Subcutaneous adipose tissue (tissue), 4 donors: Measurements from ENCODE around the gene IPCEF1. TPM values are rescaled to one million over a fixed set of nuclear protein-coding genes. Genes with fewer than 3 reads are reported as not detected.

Experiments
- total RNA-seq, 4 donors: library from RNA; depleted of rRNA; stranded (reverse); fragments of >200 nt; gene quantifications; one replicate each; pipeline ENCODE4 v1.1.0, GENCODE V29; 2016
- TF ChIP-seq, protein P1 (sequence below): fragments of 450-650 bp; IDR thresholded peaks from one replicate; pipeline ENCODE4 v1.5.1; 2016; ENCODE audit warnings: low read depth, mild to moderate bottlenecking, control low read depth, antibody characterized with exemption, moderate library complexity

IPCEF1 gene
- total RNA-seq, 4 donors from 2014 or later, result 0.82 to 2.9 (median 1.5) TPM

DNA sequence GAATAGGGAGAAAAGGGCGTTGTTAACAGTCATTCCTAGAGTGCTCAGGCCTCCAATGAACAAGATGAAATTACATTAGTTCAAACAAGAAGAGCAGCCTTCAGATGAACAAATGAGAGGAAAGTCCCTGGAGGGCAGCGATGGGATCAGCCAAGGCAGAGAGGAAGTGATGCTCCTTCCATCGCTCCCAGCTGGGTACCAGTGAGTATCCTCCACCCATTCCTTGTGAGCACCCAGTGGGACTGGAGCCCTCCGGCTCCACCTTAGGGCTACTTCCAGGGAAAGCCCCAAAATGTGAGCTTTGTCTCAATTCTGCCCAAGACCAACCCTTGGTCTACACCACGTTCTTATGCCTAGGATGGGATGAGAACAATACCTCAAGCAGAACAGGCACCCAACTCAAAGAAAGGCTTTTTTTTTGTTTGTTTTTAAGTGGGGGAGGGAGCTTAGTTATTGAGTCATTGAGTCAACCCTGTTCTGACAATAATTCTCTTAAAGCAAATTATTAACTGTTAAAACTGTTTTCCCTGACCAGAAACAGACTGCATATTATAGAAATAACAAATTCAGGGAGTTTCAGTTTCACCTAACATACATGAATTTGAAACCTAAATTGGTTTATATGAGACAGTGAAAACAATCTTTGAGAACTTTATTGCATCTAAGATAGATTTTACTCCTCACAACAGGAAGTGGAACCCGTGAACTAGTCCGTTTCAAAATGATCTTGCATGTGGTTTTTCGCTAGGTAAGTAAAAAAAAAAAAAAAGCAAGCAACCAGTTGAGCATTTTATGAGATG is 106.9 kb downstream of the IPCEF1 start:
- TF ChIP-seq, protein P1, sequence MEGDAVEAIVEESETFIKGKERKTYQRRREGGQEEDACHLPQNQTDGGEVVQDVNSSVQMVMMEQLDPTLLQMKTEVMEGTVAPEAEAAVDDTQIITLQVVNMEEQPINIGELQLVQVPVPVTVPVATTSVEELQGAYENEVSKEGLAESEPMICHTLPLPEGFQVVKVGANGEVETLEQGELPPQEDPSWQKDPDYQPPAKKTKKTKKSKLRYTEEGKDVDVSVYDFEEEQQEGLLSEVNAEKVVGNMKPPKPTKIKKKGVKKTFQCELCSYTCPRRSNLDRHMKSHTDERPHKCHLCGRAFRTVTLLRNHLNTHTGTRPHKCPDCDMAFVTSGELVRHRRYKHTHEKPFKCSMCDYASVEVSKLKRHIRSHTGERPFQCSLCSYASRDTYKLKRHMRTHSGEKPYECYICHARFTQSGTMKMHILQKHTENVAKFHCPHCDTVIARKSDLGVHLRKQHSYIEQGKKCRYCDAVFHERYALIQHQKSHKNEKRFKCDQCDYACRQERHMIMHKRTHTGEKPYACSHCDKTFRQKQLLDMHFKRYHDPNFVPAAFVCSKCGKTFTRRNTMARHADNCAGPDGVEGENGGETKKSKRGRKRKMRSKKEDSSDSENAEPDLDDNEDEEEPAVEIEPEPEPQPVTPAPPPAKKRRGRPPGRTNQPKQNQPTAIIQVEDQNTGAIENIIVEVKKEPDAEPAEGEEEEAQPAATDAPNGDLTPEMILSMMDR, result no peak

DNA sequence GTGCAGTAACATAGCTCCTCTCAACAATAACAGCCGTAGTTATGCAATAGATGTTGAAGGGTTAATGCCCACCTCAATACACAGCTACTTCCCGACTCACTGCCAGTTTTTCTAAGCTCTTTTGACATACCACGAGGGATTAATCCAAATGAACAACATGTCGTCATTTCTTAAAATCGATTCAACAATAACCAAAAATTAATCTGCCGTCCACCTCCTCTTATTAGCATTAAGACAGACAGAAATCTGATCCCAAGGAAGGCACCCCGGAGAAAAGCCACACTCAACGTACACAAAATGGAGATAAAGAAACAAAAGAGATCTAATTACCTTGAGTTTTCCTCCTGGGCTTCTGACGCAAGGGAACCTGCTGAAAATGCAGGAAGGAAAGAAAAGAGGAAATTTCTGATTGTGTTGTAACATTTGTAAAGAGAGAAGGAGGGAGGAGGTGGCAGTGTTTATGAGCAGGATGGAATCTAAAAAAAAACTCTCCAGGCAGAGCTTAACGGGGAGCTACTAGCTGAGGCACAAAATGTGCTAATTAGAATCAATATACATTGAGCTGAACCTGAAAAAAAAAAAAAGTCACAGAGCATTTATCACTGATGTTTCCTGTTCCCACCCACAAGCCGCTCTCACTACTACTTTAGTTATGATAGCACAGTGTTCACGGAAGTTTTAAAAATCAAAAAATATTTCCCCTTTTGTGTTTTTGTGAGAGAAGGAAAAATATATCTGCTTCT is 109.3 kb downstream of the IPCEF1 start:
- TF ChIP-seq, protein P1, result no peak

DNA sequence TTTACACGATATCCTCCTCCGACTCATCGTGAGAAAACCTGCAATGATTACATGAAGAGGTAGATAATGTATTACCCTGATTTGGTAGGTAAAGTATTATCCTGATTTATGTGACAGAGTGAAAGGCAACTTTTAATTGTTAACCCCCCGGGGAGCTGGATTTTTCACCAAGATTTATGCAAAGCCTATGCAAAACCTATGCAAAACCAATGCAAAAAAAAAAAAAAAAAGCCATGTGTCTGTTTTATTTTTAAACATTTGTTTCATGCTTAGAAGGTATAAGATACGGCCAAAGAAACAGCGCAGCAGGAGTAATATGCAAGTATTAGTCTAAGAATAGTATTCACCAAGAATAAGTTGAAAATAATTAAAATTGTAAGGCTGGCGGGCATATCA is 109.9 kb downstream of the IPCEF1 start:
- TF ChIP-seq, protein P1, result no peak

DNA sequence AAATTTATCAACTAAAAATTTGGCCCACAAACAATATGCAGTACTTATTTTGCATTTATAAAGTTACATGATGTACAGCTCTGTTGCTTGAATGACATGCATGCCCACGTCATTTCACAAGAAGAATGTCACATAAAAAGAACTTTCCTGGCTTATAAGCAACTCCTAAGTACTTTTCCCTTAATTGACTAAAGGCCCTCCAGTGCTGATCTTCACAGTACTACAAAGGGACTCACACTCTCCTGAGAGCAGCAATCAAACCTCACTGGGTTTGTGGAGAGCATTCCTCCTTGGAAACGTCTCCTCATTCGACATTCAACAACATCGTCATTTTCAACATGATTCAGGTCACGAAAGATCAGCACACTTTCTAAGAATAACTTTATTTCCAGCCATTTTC is 111.1 kb downstream of the IPCEF1 start:
- TF ChIP-seq, protein P1, result no peak

DNA sequence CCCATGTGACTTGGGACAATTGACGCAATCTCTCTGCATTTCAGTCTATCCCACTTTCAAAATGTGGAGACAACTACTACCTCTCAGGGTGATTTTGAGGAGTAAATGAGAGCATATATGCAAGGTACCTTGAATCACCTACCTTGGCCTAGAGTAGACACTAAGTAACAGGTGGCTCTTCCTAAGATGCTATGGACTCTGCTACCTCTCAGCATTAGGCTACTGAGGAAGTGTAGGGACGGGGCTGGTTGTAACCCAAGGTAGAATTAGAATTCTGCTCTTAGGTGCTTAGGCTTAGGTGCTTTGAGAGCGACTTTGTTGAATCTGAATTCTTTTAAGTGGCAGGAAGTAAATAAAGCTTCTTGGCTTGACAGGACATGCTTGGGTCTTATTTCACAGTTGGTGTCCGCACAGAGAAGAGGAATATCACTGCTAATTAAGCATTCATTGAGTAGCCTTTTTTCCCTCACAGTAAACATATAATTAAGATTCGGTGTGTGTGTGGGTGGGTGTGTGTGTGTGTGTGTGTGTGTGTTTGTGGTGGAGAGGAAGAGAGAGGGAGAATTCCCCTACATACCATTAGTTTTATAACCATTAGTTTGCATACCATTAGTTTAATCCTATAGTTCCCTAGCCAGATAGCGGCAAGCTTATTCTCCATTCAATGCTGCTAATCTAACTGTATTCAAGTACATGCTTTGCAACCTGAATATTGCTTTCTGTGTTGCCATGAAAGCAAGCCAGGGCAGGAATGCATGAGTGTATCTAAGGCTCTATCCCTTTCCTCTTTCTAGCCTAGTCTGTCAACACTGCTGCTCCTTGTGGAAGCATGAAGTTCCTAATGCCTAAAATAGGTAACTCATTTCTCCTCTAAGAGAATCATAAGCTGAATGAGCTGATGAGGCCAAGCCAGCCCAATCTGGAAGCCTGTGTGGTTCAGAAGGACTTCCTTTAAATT is 112.5 kb downstream of the IPCEF1 start:
- TF ChIP-seq, protein P1, result no peak

DNA sequence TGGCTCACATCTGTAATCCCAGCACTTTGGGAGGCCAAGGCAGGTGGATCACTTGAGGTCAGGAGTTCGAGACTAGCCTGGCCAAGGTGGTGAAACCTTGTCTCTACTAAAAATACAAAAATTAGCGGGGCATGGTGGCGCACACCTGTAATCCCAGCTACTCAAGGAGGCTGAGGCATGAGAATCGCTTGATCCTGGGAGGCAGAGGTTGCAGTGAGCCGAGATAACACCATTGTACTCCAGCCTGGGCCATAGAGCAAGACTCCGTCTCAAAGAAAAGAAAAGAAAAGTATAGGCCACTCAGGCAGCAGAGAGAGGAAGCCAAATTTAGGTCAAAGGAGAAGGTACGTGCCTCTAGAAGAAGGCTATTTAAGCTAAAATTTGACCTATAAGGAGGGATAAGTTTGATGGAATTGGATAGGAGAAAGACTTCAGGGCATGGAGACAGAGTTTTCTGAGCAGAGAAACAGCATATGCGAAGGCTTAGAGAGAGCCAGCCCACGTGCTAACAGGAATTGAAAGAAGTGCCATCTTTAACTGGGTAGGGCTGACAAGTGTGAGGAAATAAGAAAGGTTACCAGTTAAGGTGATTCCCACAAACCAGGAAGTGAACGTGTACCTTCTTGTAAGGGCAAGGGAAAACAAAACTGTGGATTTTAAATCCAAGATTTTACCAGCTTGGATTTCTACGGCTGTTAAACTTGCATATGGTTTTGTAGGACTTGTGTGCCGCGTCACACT is 113.8 kb downstream of the IPCEF1 start:
- TF ChIP-seq, protein P1, result no peak
